HG03039 (cell line): Measurements from ENCODE around the gene SCMH1.
"Not testable (repeated sequence)": the region's sequence is repeated elsewhere in the genome, so short reads cannot be mapped to it uniquely, and the experiment has no call there.

Experiments used
- ATAC-seq: cut with Tn5 transposase; IDR thresholded peaks from one replicate; pipeline ENCODE4 v1.9.1; 2021; ENCODE audit warnings: mild to moderate bottlenecking, moderate library complexity; ENCODE audit not compliant: unreplicated experiment

Gene SCMH1

DNA sequence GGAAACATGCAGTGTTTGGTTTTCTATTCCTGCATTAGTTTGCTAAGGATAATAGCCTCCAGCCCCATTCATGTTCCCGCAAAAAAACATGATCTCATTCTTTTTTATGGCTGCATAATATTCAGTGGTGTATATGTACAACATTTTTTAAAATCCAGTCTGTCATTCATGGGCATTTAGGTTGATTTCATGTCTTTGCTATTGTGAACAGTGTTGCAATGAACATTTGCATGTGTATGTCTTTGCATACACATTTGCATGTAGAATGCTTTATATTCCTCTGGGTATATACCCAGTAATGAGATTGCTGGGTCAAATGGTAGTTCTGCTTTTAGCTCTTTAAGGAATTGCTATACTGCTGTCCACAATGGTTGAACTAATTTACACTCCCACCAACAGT lies 9.0 kb upstream of the SCMH1 start:
- ATAC-seq: not testable (repeated sequence)

DNA sequence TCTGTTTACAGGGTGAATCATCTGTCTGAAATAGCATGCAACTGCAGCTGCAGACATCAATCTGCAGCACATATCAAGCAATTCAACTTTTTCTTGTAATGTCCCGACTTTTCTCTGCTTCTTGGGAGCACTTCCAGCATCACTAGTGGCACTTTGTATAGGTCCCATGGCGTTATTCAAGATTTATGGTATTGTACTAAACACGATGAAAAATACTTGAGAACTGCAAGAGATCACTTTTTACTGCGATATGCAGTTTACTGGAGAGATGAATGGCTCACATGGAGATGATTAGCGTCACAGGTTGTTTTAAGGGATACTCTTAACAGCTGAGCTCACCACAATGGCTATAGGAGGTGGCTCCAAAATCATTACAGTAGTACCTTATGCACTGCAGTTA lies 7.2 kb upstream of the SCMH1 start:
- no peak for ATAC-seq

DNA sequence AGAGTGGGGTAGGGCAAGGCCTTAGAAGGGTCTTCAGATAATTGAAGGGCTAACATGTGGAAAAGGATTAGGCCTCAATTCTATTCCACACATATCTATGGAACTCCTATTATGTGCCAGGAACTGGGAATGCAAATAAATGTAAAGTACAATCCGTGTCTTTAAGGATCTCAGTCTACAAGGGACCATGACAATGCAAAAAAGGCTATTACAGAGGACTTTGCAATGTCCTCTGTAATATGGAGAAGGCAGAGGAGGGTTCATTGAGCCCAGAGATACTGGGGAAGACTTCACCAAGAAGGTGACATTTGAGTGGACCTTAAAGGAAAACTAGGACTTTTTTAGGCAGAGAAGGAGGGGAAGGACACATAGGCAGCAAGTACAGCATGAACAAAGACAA lies 4.5 kb upstream of the SCMH1 start:
- ATAC-seq: no peak

GRCh38 chr1:41245659-41246058 lies 3.6 kb upstream of the SCMH1 start:
- no peak for ATAC-seq

DNA sequence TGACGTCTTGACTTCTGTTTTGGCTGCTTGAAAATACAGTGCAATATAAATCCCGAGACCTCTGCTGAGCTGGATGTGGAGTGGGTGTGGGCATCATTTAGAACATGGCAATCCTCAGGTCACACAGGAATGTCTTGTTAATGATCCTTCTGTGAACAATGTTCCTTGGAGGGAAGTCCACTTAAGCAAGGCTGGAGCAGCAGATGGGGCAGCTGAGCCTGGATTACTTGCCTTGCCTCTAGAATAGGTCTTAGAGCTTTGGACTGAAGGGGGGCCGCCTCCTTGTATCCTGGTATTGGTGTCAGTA lies 926 bp upstream of the SCMH1 start:
- no peak for ATAC-seq

DNA sequence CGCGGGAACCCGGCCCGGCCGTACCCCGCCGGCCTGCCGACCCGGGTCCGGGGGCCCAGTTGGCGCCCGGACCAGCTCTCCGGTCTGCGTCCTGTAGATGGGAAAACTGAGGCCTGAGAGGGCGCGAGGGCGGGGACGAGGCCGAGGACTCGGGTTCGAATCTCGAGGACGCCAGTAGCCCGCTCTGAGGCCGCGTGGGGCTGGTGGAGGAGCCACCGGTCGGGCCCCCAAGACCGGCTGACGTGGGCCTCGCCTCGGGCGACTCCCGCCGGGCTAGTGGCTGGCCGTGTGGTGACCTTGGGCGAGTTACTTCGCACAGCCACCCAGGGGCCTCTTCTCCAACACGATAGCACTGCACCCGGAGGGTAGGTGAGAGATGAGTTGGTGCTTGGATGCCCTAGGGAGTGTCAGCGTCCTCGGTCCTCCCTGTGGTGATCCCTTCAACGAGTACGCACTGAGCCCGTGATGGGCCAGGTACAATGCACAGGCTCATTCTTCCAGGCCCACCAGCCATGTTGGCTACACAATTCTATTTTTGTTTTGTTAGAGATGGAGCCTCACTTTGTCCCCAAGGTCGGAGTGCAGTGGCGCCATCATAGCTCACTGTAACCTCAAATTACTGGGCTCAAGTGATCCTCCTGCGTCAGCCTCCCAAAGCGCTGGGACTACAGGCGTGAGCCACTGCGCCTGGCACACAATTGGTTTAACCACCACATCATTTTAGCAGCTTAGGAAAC lies 404 bp upstream of the SCMH1 start:
- peak; percentile 13 for ATAC-seq

DNA sequence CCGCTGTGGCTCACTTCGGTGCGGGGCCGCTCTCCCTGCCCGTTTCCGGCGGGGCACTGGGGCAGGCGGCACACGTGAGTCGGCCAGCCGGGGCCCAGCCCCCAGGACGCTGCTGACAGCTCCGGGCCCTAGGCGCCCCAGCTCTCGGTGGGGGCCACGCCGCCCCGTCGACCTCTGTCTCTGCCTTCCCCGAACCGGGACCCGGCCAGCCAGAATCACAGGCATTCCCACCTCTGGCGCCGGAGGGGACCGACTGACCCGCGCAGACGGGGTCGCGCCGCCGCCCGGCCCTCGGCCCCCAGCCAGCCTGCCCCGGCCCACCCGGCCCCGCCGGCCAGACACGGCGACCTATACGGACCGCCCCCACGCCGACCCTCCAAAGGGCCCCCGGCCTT lies 755 bp downstream of the SCMH1 start:
- ATAC-seq: peak; percentile 40

DNA sequence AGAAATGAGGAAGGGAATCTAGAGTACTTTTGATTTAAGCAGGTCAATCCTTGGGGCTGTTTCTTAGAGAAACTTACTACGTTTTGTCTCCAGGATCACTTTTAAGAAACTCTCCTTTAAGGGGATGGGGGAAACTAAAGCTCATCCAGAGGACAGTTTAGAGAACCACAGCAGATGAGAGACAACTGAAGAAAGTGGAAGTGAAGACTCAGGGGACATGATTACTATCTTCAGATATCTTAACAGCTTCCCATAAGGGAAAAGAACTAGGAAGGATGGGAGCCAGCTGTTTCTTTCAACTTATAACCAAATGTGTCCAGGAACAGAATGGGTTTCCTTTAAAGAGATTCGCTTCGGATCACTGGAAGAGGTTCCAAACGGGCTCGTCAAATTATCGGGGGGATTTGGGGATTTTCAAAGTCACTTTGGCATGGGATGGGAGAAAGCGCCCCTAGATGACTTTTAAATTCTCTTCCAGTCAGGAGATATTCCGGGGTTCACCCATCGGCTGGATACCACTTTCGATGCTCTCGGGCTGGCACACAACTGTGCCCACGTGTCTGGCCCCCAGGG lies 1.2 kb downstream of the SCMH1 start:
- ATAC-seq: no peak

DNA sequence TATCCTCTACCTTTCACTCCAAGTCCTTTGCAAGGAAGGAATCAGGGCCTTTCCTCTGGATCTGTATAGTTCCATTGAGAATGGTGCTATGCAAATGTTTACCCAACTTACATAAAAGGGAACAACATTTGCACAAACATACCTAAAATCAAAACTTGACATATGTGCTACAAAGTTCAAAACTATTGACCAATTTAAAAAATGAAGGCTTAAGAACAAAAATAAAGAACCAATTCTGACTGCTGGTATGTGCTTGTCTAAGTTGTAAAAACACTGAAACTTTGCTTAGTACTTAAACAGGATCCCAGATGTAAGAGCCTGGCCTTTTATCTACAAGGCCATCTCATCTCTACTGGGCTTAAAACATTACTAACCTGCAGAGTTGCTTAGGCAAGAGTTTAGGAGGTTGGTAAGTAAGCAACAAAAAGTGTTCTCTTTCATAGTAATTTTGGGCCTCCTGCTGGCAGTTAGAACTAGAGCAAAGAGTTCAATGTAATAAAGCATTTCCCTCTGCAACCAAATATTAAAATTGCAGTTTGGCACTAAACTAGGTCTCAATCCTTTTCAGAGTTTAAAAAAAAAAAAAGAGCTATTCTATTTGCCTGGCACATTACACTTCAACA lies 2.0 kb downstream of the SCMH1 start:
- ATAC-seq: no peak

- ATAC-seq: no peak
Observed at GRCh38 chr1:41238311-41238988, 3.7 kb downstream of the SCMH1 start.

- ATAC-seq: no peak
Observed at GRCh38 chr1:41236781-41237180, 5.3 kb downstream of the SCMH1 start.

- ATAC-seq: no peak
Observed at GRCh38 chr1:41235893-41236292, 6.2 kb downstream of the SCMH1 start.

DNA sequence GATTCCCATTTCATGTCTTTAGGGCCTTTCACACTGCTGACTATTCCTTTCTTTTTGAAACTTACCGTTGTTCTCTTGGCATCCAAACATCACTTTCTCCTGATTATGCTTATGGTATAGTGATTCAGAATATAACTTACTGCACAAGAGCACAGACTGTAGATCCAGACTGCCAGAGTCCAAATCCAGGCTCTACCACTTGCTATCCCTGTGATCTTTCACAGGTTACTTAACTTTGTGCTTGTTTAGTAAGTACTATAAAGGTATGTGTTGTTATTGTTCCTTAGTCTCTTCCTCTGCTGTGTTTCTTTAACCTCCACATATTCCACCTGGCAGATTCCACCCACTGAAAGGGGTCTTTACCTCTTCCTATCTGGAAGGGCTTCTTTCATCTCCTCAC lies 8.4 kb downstream of the SCMH1 start:
- ATAC-seq: no peak

GRCh38 chr1:41232305-41232704 lies 9.8 kb downstream of the SCMH1 start:
- no peak for ATAC-seq

DNA sequence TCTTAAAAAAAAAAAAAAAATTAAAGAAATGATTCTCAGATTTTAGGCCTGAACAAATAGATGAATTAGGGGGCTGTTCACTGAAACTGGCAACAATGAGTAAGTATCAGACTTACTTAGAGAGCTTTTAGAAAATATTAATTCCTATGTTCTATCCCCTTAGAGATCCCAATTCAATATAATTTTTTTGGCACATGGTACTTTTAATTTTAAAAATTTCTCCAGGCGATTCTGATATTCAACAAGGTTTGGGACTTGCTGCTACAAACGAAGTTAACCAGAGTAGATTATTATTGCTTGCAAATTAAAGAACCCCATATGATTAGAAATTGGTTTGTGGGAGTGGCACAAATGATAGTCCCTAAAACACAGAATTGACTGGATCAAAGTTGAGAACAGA lies 11.4 kb downstream of the SCMH1 start:
- ATAC-seq: no peak

GRCh38 chr1:41229219-41229618 lies 12.9 kb downstream of the SCMH1 start:
- not testable (repeated sequence) for ATAC-seq

DNA sequence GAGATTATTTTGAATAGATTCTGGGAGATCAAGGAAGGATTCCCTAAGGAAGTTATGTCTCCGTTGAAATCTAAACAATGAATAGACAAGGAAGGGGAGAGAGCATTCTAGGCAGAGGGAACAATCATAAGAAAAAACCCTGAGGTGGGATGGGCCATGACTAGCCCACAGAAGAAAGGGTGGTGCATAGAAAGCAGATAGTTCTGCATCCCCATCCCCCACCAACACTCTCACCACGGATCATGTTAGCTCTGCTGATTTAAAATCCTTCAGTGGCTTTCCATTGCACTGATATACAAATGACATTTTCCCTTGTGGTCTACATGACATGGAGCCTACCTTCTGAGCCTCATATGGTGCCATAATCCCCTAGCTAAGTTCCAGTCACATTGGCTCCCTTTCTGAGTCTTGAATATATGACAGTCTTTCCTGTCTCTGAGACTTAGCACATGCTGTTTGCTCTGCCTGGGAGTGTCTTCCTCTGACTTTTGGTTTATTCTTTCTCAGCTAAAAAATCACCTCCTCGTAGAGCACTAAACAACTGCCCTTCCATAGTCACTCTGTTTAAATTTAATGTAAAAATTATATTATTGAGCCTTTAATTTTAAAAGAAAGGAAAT lies 15.2 kb downstream of the SCMH1 start:
- no peak for ATAC-seq

DNA sequence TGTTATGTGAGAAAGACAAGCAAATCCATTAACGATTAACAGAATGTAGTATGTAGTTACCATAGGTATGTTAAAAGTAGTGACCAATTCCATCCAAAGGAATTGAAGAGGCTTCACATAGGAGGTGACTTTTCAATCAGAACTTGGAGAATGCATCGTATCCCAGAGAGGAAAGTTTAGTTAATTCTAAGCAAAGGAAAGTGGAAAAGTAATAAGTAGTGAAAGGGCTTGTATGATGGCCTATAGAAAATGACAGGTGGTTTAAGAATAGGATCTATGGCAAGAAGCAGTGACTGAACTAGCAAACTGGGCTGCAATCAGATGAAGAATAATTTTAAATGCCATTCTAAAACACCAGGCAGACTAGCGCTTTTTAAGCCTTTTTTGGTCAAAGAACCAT lies 16.6 kb downstream of the SCMH1 start:
- no peak for ATAC-seq

- ATAC-seq: no peak
Observed at GRCh38 chr1:41222496-41222895, 19.6 kb downstream of the SCMH1 start.

DNA sequence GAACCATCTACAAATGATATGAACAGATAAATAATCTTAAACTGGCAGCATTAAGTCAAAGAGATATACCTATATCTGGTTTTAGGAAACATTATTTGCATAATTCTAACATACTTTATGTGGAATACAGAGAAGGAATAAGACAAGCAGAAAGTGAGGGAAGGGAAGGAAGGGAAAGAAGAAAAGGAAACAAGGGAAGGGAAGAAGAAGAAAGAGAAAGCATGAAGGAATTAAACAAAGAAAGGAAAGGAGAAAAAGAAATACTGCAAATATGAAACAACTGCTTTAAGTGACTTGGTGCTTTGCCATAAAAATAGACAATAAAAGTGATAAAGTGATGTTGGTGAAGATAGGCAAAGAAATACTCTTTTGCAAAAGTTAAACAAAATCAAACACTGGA lies 20.1 kb downstream of the SCMH1 start:
- no peak for ATAC-seq

- no peak for ATAC-seq
Observed at GRCh38 chr1:41218152-41218551, 24.0 kb downstream of the SCMH1 start.

- no peak for ATAC-seq
Observed at GRCh38 chr1:41217441-41217840, 24.7 kb downstream of the SCMH1 start.
